ENCODE results near the gene PTP4A2. TPM values are rescaled to one million over a fixed set of nuclear protein-coding genes. Genes with fewer than 3 reads are reported as not detected.

The PTP4A2 gene
- total and polyA plus RNA-seq, 10 of the 15 experiments (the other 5 are each of a cell fraction or from before 2014, with no cell fraction given), result 180 to 909 (median 375) TPM

DNA sequence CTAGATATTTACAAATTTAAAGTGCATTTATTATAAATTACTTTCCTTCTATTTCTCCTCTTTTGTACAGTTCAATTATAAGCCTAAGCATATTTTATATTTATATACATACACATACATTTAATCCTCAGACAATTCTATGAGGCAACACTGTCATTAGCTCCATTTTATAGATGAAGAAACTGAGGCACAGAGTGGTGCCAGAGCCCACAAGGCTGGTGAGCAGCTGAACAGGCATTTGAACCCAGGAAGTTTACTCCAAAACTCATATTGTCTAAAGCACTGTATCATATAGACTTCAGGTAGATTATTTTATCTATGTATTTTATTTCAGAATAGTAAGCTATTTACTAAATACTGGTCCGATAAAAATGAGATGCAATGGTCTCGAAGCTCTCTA, 52.3 kb downstream of the PTP4A2 start:
- no peak overlapping the region for H3K4me2 ChIP-seq (ENCODE audit: control insufficient read depth, insufficient read depth)
- H4K20me1 ChIP-seq (ENCODE audit: control insufficient read depth, insufficient read depth), result no peaks in the 10 kb centered on the region
- FAIRE-seq (no peak), DNase-seq (ENCODE audit: low read depth, low spot score) (no peak), ATAC-seq (no peak)
- in situ Hi-C loops (cut with MboI), result no loop called here
- TF ChIP-seq SUZ12 (IDR thresholded peaks at IDR 0.05; ENCODE audit: unreplicated experiment) (no peak), SIN3A (IDR thresholded peaks at IDR 0.05; ENCODE audit: low read depth, low read length) (no peak), NBN (IDR thresholded peaks at IDR 0.05) (no peak), BACH1 (IDR thresholded peaks at IDR 0.05; ENCODE audit: borderline replicate concordance) (no peak), ZNF274 (IDR thresholded peaks at IDR 0.05; ENCODE audit: insufficient read depth, insufficient read length) (no peak), MLLT1 (IDR thresholded peaks at IDR 0.05) (no peak), CBFB (IDR thresholded peaks at IDR 0.05; ENCODE audit: low read depth) (no peak)
- TF ChIP-seq, protein P1, sequence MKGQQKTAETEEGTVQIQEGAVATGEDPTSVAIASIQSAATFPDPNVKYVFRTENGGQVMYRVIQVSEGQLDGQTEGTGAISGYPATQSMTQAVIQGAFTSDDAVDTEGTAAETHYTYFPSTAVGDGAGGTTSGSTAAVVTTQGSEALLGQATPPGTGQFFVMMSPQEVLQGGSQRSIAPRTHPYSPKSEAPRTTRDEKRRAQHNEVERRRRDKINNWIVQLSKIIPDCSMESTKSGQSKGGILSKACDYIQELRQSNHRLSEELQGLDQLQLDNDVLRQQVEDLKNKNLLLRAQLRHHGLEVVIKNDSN (IDR thresholded peaks at IDR 0.05; ENCODE audit: borderline replicate concordance, extremely low read length, insufficient read depth, low read depth, low read length), result no peak
- WGBS (ENCODE audit: insufficient coverage, insufficient replicate concordance, low lambda C conversion rate, missing lambda C conversion rate), result 73% methylated on average over 2 of the region's 2 CpGs
- no peaks in the 10 kb centered on the region for H3K36me3 ChIP-seq (ENCODE audit: control insufficient read depth in 2 of 2, insufficient read depth in 2 of 2, low read length in 1 of 2)
- intact Hi-C loops (cut with micrococcal nuclease; ENCODE audit: unreplicated experiment), result no loop called here
- ChIA-PET CTCF (interaction anchor here (0.9 to 1.5 kb wide), 2 partner anchors 9 to 24 kb away, joined by 3 to 5 read pairs; no protein-coding TSS in a partner anchor), POLR2A (no interaction called here), SMC1A (ENCODE audit: uncharacterized antibody, unreplicated experiment) (interaction anchor here (1.0 to 1.3 kb wide), 3 partner anchors 25 to 49 kb away, joined by 3 to 4 read pairs (median 3); no protein-coding TSS in a partner anchor), RAD21 (ENCODE audit: unreplicated experiment) (no interaction called here)
- BruUV-seq (replicated peaks), result no TSS peak
- H3K27ac ChIP-seq (ENCODE audit: control insufficient read depth, insufficient read depth), result no peak overlapping the region
- H3K27me3 ChIP-seq (replicated peaks in 1 of 2; ENCODE audit: control insufficient read depth in 2 of 2, insufficient read depth in 2 of 2, low read length in 1 of 2), result no peaks in the 10 kb centered on the region
- no peaks in the 10 kb centered on the region for H3K9me3 ChIP-seq (replicated peaks; ENCODE audit: control insufficient read depth, insufficient read depth, low read length)
- no peak overlapping the region for H2AFZ ChIP-seq (ENCODE audit: control insufficient read depth, low read depth, low read length)
- no peaks in the 10 kb centered on the region for H3K79me2 ChIP-seq (ENCODE audit: control insufficient read depth, insufficient read depth, low read length)
- no peak overlapping the region for H3K9ac ChIP-seq (ENCODE audit: control insufficient read depth, insufficient read depth, low read length)
- no peak overlapping the region for H3K4me3 ChIP-seq
- peaks cover 23% of the 10 kb centered on the region for H3K4me1 ChIP-seq (ENCODE audit: control insufficient read depth, insufficient read depth, low read length)

All from GM12878 (cell line).